Karpas-422 (cell line): ENCODE measurements around the gene OCA2. TPM values are rescaled to one million over a fixed set of nuclear protein-coding genes. Genes with fewer than 3 reads are reported as not detected.

Experiments
- DNase-seq: peaks from one replicate; pipeline ENCODE4 v3.0.0-alpha.2; 2015
- H2AFZ ChIP-seq: fragments of 200-600 bp; sonication (generic); 2 replicates; pipeline ENCODE4 v1.6.1; 2014; ENCODE audit warnings: antibody characterized with exemption, low read length, mixed read lengths
- H3K27ac ChIP-seq: fragments of 200-600 bp; sonication (generic); 2 replicates; pipeline ENCODE4 v1.5.1; 2014; ENCODE audit warnings: mild to moderate bottlenecking, low read length, moderate library complexity
- H3K27me3 ChIP-seq: fragments of 200-600 bp; sonication (generic); 2 replicates; pipeline ENCODE4 v1.6.1; 2014; ENCODE audit warnings: low read length, mixed read lengths
- H3K36me3 ChIP-seq: fragments of 200-600 bp; sonication (generic); 2 replicates; pipeline ENCODE4 v1.6.1; 2014; ENCODE audit warnings: low read length, mixed read lengths; ENCODE audit not compliant: insufficient read depth
- H3K4me1 ChIP-seq: fragments of 200-600 bp; sonication (generic); 2 replicates; pipeline ENCODE4 v1.6.1; 2014; ENCODE audit warnings: mild to moderate bottlenecking, low read length, mixed read lengths
- H3K4me2 ChIP-seq: fragments of 200-600 bp; sonication (generic); 2 replicates; pipeline ENCODE4 v1.6.1; 2014; ENCODE audit warnings: low read length, low read depth, mild to moderate bottlenecking; ENCODE audit not compliant: poor library complexity, severe bottlenecking
- H3K4me3 ChIP-seq: fragments of 200-600 bp; sonication (generic); 2 replicates; pipeline ENCODE4 v1.5.1; 2014; ENCODE audit warnings: mild to moderate bottlenecking, antibody characterized with exemption, low read length, mixed read lengths
- H3K79me2 ChIP-seq: fragments of 200-600 bp; sonication (generic); 2 replicates; pipeline ENCODE4 v1.6.1; 2014; ENCODE audit warnings: mild to moderate bottlenecking, low read length, mixed read lengths
- H3K9ac ChIP-seq: fragments of 200-600 bp; sonication (generic); 2 replicates; pipeline ENCODE4 v1.6.0; 2014; ENCODE audit warnings: low read length
- H3K9me2 ChIP-seq: fragments of 200-600 bp; sonication (generic), shearing (Covaris generic); replicated peaks from 2 replicates; pipeline ENCODE4 v1.6.0; 2014; ENCODE audit warnings: mild to moderate bottlenecking, low read length, moderate library complexity; ENCODE audit not compliant: insufficient read depth
- H3K9me3 ChIP-seq: fragments of 300-700, 200-600 bp; sonication (generic); 2 replicates; pipeline ENCODE4 v1.6.1; 2014; ENCODE audit warnings: low read length, mixed read lengths
- H4K20me1 ChIP-seq: fragments of 200-600 bp; sonication (generic); 2 replicates; pipeline ENCODE4 v1.6.1; 2014; ENCODE audit warnings: mild to moderate bottlenecking, antibody characterized with exemption, low read length, low read depth; ENCODE audit not compliant: insufficient read depth
- total RNA-seq: library from RNA; depleted of rRNA; stranded (reverse); fragments of >200 nt; shearing (Covaris generic); gene quantifications from 2 replicates; pipeline ENCODE4 v1.2.3, GENCODE V29; 2014; ENCODE audit warnings: low replicate concordance

The OCA2 gene
- total RNA-seq, 1 experiment from 2014 or later = not detected

GRCh38 chr15:27867861-27868260 lies 231.3 kb downstream of the OCA2 start:
- no peaks in the 10 kb centered on the region for H3K27me3 ChIP-seq
- H2AFZ ChIP-seq = no peak overlapping the region
- no peak overlapping the region for H3K27ac ChIP-seq
- no peak for DNase-seq
- no peaks in the 10 kb centered on the region for H4K20me1 ChIP-seq
- no peaks in the 10 kb centered on the region for H3K9me2 ChIP-seq
- no peak overlapping the region for H3K4me2 ChIP-seq
- no peaks in the 10 kb centered on the region for H3K79me2 ChIP-seq
- no peak overlapping the region for H3K4me3 ChIP-seq
- H3K4me1 ChIP-seq = no peaks in the 10 kb centered on the region
- peaks cover 20% of the 10 kb centered on the region for H3K9me3 ChIP-seq
- H3K36me3 ChIP-seq = no peaks in the 10 kb centered on the region
- H3K9ac ChIP-seq = no peak overlapping the region

- Histone ChIP-seq H3K27ac (no peak overlapping the region), H3K36me3 (no peaks in the 10 kb centered on the region), H3K9ac (no peak overlapping the region), H4K20me1 (no peaks in the 10 kb centered on the region), H3K4me3 (no peak overlapping the region), H3K4me2 (no peak overlapping the region), H3K4me1 (no peaks in the 10 kb centered on the region), H3K9me2 (no peaks in the 10 kb centered on the region), H3K9me3 (peaks cover 20% of the 10 kb centered on the region), H3K79me2 (no peaks in the 10 kb centered on the region), H2AFZ (no peak overlapping the region), H3K27me3 (no peaks in the 10 kb centered on the region)
- DNase-seq = no peak
Measured at GRCh38 chr15:27866505-27867165, 232.5 kb downstream of the OCA2 start.

GRCh38 chr15:27865926-27866325 lies 233.2 kb downstream of the OCA2 start:
- no peak overlapping the region for H3K4me3 ChIP-seq
- H4K20me1 ChIP-seq = no peaks in the 10 kb centered on the region
- H3K79me2 ChIP-seq = no peaks in the 10 kb centered on the region
- H3K4me1 ChIP-seq = no peaks in the 10 kb centered on the region
- H3K4me2 ChIP-seq = no peak overlapping the region
- no peaks in the 10 kb centered on the region for H3K9me2 ChIP-seq
- H3K9me3 ChIP-seq = peaks cover 17% of the 10 kb centered on the region
- no peaks in the 10 kb centered on the region for H3K27me3 ChIP-seq
- H3K27ac ChIP-seq = no peak overlapping the region
- no peak for DNase-seq
- no peaks in the 10 kb centered on the region for H3K36me3 ChIP-seq
- no peak overlapping the region for H3K9ac ChIP-seq
- no peak overlapping the region for H2AFZ ChIP-seq

GRCh38 chr15:27865323-27865922 lies 233.7 kb downstream of the OCA2 start:
- DNase-seq = no peak

GRCh38 chr15:27864719-27865118 lies 234.4 kb downstream of the OCA2 start:
- H3K4me2 ChIP-seq = no peak overlapping the region
- no peak overlapping the region for H3K4me3 ChIP-seq
- no peak overlapping the region for H3K9ac ChIP-seq
- no peaks in the 10 kb centered on the region for H4K20me1 ChIP-seq
- H3K9me3 ChIP-seq = peaks cover 21% of the 10 kb centered on the region
- H3K9me2 ChIP-seq = no peaks in the 10 kb centered on the region
- no peak for DNase-seq
- no peak overlapping the region for H3K27ac ChIP-seq
- no peak overlapping the region for H2AFZ ChIP-seq
- H3K36me3 ChIP-seq = no peaks in the 10 kb centered on the region
- no peaks in the 10 kb centered on the region for H3K79me2 ChIP-seq
- H3K27me3 ChIP-seq = no peaks in the 10 kb centered on the region
- H3K4me1 ChIP-seq = no peaks in the 10 kb centered on the region

More at GRCh38 chr15:27865323-27865922, 233.7 kb downstream of the OCA2 start:
- Histone ChIP-seq H4K20me1 (no peaks in the 10 kb centered on the region), H3K9ac (no peak overlapping the region), H3K4me2 (no peak overlapping the region), H3K36me3 (no peaks in the 10 kb centered on the region), H3K9me3 (peaks cover 21% of the 10 kb centered on the region), H3K27me3 (no peaks in the 10 kb centered on the region), H3K4me1 (no peaks in the 10 kb centered on the region), H3K4me3 (no peak overlapping the region), H3K79me2 (no peaks in the 10 kb centered on the region), H3K27ac (no peak overlapping the region), H2AFZ (no peak overlapping the region), H3K9me2 (no peaks in the 10 kb centered on the region)

GRCh38 chr15:27864086-27864485 lies 235.0 kb downstream of the OCA2 start:
- no peak overlapping the region for H3K4me2 ChIP-seq
- no peak overlapping the region for H3K9ac ChIP-seq
- no peak for DNase-seq
- H3K9me3 ChIP-seq = peaks cover 16% of the 10 kb centered on the region
- no peaks in the 10 kb centered on the region for H3K9me2 ChIP-seq
- H4K20me1 ChIP-seq = no peaks in the 10 kb centered on the region
- H3K27me3 ChIP-seq = no peaks in the 10 kb centered on the region
- H3K79me2 ChIP-seq = no peaks in the 10 kb centered on the region
- H3K36me3 ChIP-seq = no peaks in the 10 kb centered on the region
- H3K4me3 ChIP-seq = no peak overlapping the region
- H2AFZ ChIP-seq = no peak overlapping the region
- no peak overlapping the region for H3K27ac ChIP-seq
- no peaks in the 10 kb centered on the region for H3K4me1 ChIP-seq

GRCh38 chr15:27863000-27863399 lies 236.1 kb downstream of the OCA2 start:
- Histone ChIP-seq H3K4me1 (no peaks in the 10 kb centered on the region), H4K20me1 (no peaks in the 10 kb centered on the region), H3K9me2 (no peaks in the 10 kb centered on the region), H3K27me3 (no peaks in the 10 kb centered on the region), H2AFZ (no peak overlapping the region), H3K36me3 (no peaks in the 10 kb centered on the region), H3K79me2 (no peaks in the 10 kb centered on the region), H3K4me2 (no peak overlapping the region), H3K9me3 (peaks cover 10% of the 10 kb centered on the region), H3K4me3 (no peak overlapping the region), H3K27ac (no peak overlapping the region), H3K9ac (no peak overlapping the region)
- no peak for DNase-seq

- no peak overlapping the region for H2AFZ ChIP-seq
- no peak overlapping the region for H3K4me3 ChIP-seq
- no peak overlapping the region for H3K4me2 ChIP-seq
- no peaks in the 10 kb centered on the region for H3K36me3 ChIP-seq
- H3K9me2 ChIP-seq = no peaks in the 10 kb centered on the region
- no peak overlapping the region for H3K9ac ChIP-seq
- no peaks in the 10 kb centered on the region for H3K27me3 ChIP-seq
- no peaks in the 10 kb centered on the region for H3K79me2 ChIP-seq
- H3K9me3 ChIP-seq = peaks cover 19% of the 10 kb centered on the region
- DNase-seq = no peak
- no peak overlapping the region for H3K27ac ChIP-seq
- H3K4me1 ChIP-seq = no peaks in the 10 kb centered on the region
- no peaks in the 10 kb centered on the region for H4K20me1 ChIP-seq
Measured at GRCh38 chr15:27861171-27861570, 237.9 kb downstream of the OCA2 start.
